HCT116 (cell line): ENCODE data around the gene PAK1. TPM values are rescaled to one million over a fixed set of nuclear protein-coding genes. Genes with fewer than 3 reads are reported as not detected.

Experiments
- ATAC-seq: fragments of 200-7000 bp; cut with Tn5 transposase; 2 replicates; pipeline ENCODE4 v1.9.1; 2020; ENCODE audit warnings: mild to moderate bottlenecking, moderate library complexity
- BruUV-seq: library from RNA; stranded (reverse); fragments of 400-500 nt; replicated peaks from 2 replicates; lab custom pipeline; 2021; lab: Mats Ljungman, UMichigan
- CTCF ChIA-PET: fragments of 300-600 bp; sonication (Branson Sonifier 250); formaldehyde crosslinking; loops from one replicate; lab custom pipeline; 2021; ENCODE audit warnings: antibody characterized with exemption; lab: Charles Lee
- POLR2A ChIA-PET: fragments of 300-600, 350-600 bp; sonication (Branson Sonifier 250); formaldehyde crosslinking; loops from one replicate; lab custom pipeline; 2021; ENCODE audit warnings: antibody characterized with exemption; lab: Charles Lee
- RAD21 ChIA-PET, 2 experiments: fragments of 300-600 bp; sonication (Branson Sonifier 250); formaldehyde crosslinking; loops; one replicate each; lab custom pipeline; 2023; ENCODE audit warnings: low total read pairs in 2 of 2; ENCODE audit not compliant: uncharacterized antibody in 2 of 2, unreplicated experiment in 2 of 2, low non-redundant PET in 1 of 2; lab: Charles Lee
- DNase-seq: peaks from one replicate; pipeline ENCODE4 v3.0.0-alpha.2; 2010; ENCODE audit warnings: low read depth, low spot score
- H2AFZ ChIP-seq: fragments of 200-600 bp; shearing (Covaris generic), sonication (generic); 2 replicates; pipeline ENCODE4 v1.6.1; 2017; ENCODE audit warnings: low read depth, mixed run types, mixed read lengths, antibody characterized with exemption, low read length; ENCODE audit not compliant: poor library complexity, severe bottlenecking
- H3K27ac ChIP-seq: 2 replicates; pipeline ENCODE4 v1.5.1; 2012; ENCODE audit warnings: low read depth, low read length
- H3K27me3 ChIP-seq: fragments of 200-600 bp; sonication (generic); 2 replicates; pipeline ENCODE4 v1.6.1; 2016; ENCODE audit warnings: mixed run types, low read length, mixed read lengths; ENCODE audit not compliant: insufficient read depth
- H3K36me3 ChIP-seq, 2 experiments: fragments of 200-500 bp in 1 of 2; fragments of 200-600 bp in 1 of 2; sonication (Bioruptor generic) in 1 of 2; sonication (generic) in 1 of 2; 2 replicates each; pipeline versions ENCODE4 v1.5.1 to v1.6.1; 2014 to 2016; ENCODE audit warnings: low read length in 2 of 2, inconsistent platforms in 1 of 2, mixed read lengths in 1 of 2, mixed run types in 1 of 2; ENCODE audit not compliant: insufficient read depth in 2 of 2, control insufficient read depth in 1 of 2
- H3K4me1 ChIP-seq, 2 experiments: fragments of 200-600 bp in 1 of 2; sonication (generic) in 1 of 2; 2 replicates each; pipeline versions ENCODE4 v1.5.1 to v1.6.1; 2012 to 2017; ENCODE audit warnings: low read length in 2 of 2, inconsistent platforms in 1 of 2, mild to moderate bottlenecking in 1 of 2, mixed read lengths in 1 of 2, mixed run types in 1 of 2, moderate library complexity in 1 of 2; ENCODE audit not compliant: insufficient read depth in 2 of 2, control insufficient read depth in 1 of 2
- H3K4me2 ChIP-seq: fragments of 200-600 bp; sonication (generic); 2 replicates; pipeline ENCODE4 v1.6.1; 2017; ENCODE audit warnings: mixed run types, low read length, mixed read lengths
- H3K4me3 ChIP-seq, 2 experiments: fragments of 200-600 bp in 1 of 2; sonication (generic) in 1 of 2; replicated peaks in 1 of 2; 2 replicates each; pipeline ENCODE4 v1.5.1; 2011 to 2016; ENCODE audit warnings: low read length in 2 of 2, control low read depth in 1 of 2, low read depth in 1 of 2, mild to moderate bottlenecking in 1 of 2, mixed read lengths in 1 of 2, mixed run types in 1 of 2
- H3K79me2 ChIP-seq: fragments of 200-600 bp; sonication (generic); 2 replicates; pipeline ENCODE4 v1.6.1; 2017; ENCODE audit warnings: mild to moderate bottlenecking, mixed run types, low read length, moderate library complexity, mixed read lengths; ENCODE audit not compliant: insufficient read depth
- H3K9ac ChIP-seq: fragments of 200-600 bp; sonication (generic); 2 replicates; pipeline ENCODE4 v1.6.1; 2016; ENCODE audit warnings: low read length, mixed read lengths
- H3K9me2 ChIP-seq: fragments of 200-600 bp; sonication (generic), shearing (Covaris generic); 2 replicates; pipeline ENCODE4 v1.6.1; 2017; ENCODE audit warnings: mixed run types, mild to moderate bottlenecking, moderate library complexity; ENCODE audit not compliant: insufficient read depth
- H3K9me3 ChIP-seq, 2 experiments: fragments of 200-500 bp in 1 of 2; fragments of 200-600 bp in 1 of 2; sonication (Bioruptor generic) in 1 of 2; sonication (generic) in 1 of 2; 2 replicates each; pipeline ENCODE4 v1.6.1; 2014 to 2017; ENCODE audit warnings: low read length in 2 of 2, mixed read lengths in 2 of 2, inconsistent platforms in 1 of 2, low read depth in 1 of 2, mild to moderate bottlenecking in 1 of 2, mixed run types in 1 of 2, moderate library complexity in 1 of 2; ENCODE audit not compliant: control insufficient read depth in 1 of 2, insufficient read depth in 1 of 2
- H4K20me1 ChIP-seq: fragments of 200-600 bp; sonication (generic), shearing (Covaris generic); 2 replicates; pipeline ENCODE4 v1.6.1; 2017; ENCODE audit warnings: mixed run types, mild to moderate bottlenecking, moderate library complexity; ENCODE audit not compliant: insufficient read depth
- CBX3 ChIP-seq: IDR thresholded peaks from 2 replicates; pipeline ENCODE4 v1.6.1; 2012; ENCODE audit warnings: low read depth
- EGR1 ChIP-seq: IDR thresholded peaks from 2 replicates; pipeline ENCODE4 v1.6.1; 2012; ENCODE audit warnings: low read depth
- EZH2phosphoT487 ChIP-seq: fragments of 200-600 bp; IDR thresholded peaks from 2 replicates; pipeline ENCODE4 v1.6.1; 2018; ENCODE audit warnings: antibody characterized with exemption, borderline replicate concordance
- FOSL1 ChIP-seq: IDR thresholded peaks from 2 replicates; pipeline ENCODE4 v1.6.1; 2012; ENCODE audit warnings: low read depth
- JUND ChIP-seq: IDR thresholded peaks from 2 replicates; pipeline ENCODE4 v1.6.1; 2012
- MAX ChIP-seq: IDR thresholded peaks from 2 replicates; pipeline ENCODE4 v1.6.1; 2012
- POLR2A ChIP-seq: IDR thresholded peaks from 2 replicates; pipeline ENCODE4 v1.7.0; 2011; ENCODE audit warnings: borderline replicate concordance; ENCODE audit not compliant: insufficient read depth, insufficient read length; ENCODE audit errors: extremely low read depth
- POLR2AphosphoS5 ChIP-seq: IDR thresholded peaks from 2 replicates; pipeline ENCODE4 v1.6.1; 2011; ENCODE audit warnings: mild to moderate bottlenecking, low read depth, low read length, moderate library complexity
- RAD21 ChIP-seq: IDR thresholded peaks from 2 replicates; pipeline ENCODE4 v1.6.1; 2012; ENCODE audit warnings: low read depth, mild to moderate bottlenecking
- REST ChIP-seq: IDR thresholded peaks from 2 replicates; pipeline ENCODE4 v1.6.1; 2012; ENCODE audit warnings: low read depth
- SRF ChIP-seq: IDR thresholded peaks from 2 replicates; pipeline ENCODE4 v1.6.1; 2012; ENCODE audit warnings: low read depth
- TCF7L2 ChIP-seq: IDR thresholded peaks from 2 replicates; pipeline ENCODE4 v1.7.0; 2011; ENCODE audit warnings: borderline replicate concordance, inconsistent platforms; ENCODE audit not compliant: insufficient read depth, insufficient read length; ENCODE audit errors: extremely low read depth
- YY1 ChIP-seq: IDR thresholded peaks from 2 replicates; pipeline ENCODE4 v1.6.1; 2011; ENCODE audit warnings: low read length, low read depth, moderate library complexity, mild to moderate bottlenecking; ENCODE audit not compliant: insufficient replicate concordance; ENCODE audit errors: extremely low read depth
- ZFX ChIP-seq: fragments of 450-650 bp; IDR thresholded peaks from 2 replicates; pipeline ENCODE4 v1.6.1; 2017
- intact Hi-C: fragments of 100-400 bp; cut with micrococcal nuclease; formaldehyde crosslinking; loops from 2 replicates; pipeline ENCODE4 v1.10.0; 2022
- total RNA-seq: library from RNA; stranded (reverse); gene quantifications from one replicate; pipeline ENCODE4 v1.2.1, GENCODE V29; 2021; ENCODE audit not compliant: unreplicated experiment

Gene PAK1
- total RNA-seq, 1 experiment from 2014 or later: 56.1 TPM

- no peak for TF ChIP-seq SRF
- no peak for TF ChIP-seq CBX3
Measured at GRCh38 chr11:77418155-77418970, 55.5 kb downstream of the PAK1 start (continued).

- Histone ChIP-seq H3K9me3 (no peaks in the 10 kb centered on the region), H3K4me3 (no peak overlapping the region), H3K4me2 (no peak overlapping the region), H3K27me3 (no peaks in the 10 kb centered on the region), H2AFZ (no peak overlapping the region), H4K20me1 (no peaks in the 10 kb centered on the region), H3K9me2 (no peaks in the 10 kb centered on the region), H3K9ac (no peak overlapping the region), H3K4me1 (peaks cover 8 to 12% of the 10 kb centered on the region in 2 experiments; a peak in 3 of 4 replicates)
- ChIA-PET RAD21 (no interaction called here), POLR2A (no interaction called here)
- ATAC-seq: no peak
- intact Hi-C loops: no loop called here
- BruUV-seq: no TSS peak
- no peak for TF ChIP-seq MAX
- no peak for TF ChIP-seq YY1
- no peak for TF ChIP-seq POLR2A
- no peak for TF ChIP-seq REST
- no peak for TF ChIP-seq SRF
- TF ChIP-seq EZH2phosphoT487: no peak
- no peak for TF ChIP-seq CBX3
- no peak for TF ChIP-seq ZFX
- TF ChIP-seq FOSL1: no peak
- no peak for TF ChIP-seq POLR2AphosphoS5
- no peak for TF ChIP-seq JUND
- no peak for TF ChIP-seq TCF7L2
- TF ChIP-seq RAD21: no peak
- no peak for TF ChIP-seq EGR1
- TF ChIP-seq, all 23 proteins: peak for 0
- CTCF ChIA-PET: no interaction called here
- no peak for DNase-seq
- Histone ChIP-seq H3K27ac (no peak overlapping the region), H3K36me3 (no peaks in the 10 kb centered on the region), H3K79me2 (no peaks in the 10 kb centered on the region; the same call in 1 of the 2 replicates)
Measured at GRCh38 chr11:77416357-77416756, 57.5 kb downstream of the PAK1 start.
